ENCODE data around the gene MAD1L1.

The MAD1L1 gene

DNA sequence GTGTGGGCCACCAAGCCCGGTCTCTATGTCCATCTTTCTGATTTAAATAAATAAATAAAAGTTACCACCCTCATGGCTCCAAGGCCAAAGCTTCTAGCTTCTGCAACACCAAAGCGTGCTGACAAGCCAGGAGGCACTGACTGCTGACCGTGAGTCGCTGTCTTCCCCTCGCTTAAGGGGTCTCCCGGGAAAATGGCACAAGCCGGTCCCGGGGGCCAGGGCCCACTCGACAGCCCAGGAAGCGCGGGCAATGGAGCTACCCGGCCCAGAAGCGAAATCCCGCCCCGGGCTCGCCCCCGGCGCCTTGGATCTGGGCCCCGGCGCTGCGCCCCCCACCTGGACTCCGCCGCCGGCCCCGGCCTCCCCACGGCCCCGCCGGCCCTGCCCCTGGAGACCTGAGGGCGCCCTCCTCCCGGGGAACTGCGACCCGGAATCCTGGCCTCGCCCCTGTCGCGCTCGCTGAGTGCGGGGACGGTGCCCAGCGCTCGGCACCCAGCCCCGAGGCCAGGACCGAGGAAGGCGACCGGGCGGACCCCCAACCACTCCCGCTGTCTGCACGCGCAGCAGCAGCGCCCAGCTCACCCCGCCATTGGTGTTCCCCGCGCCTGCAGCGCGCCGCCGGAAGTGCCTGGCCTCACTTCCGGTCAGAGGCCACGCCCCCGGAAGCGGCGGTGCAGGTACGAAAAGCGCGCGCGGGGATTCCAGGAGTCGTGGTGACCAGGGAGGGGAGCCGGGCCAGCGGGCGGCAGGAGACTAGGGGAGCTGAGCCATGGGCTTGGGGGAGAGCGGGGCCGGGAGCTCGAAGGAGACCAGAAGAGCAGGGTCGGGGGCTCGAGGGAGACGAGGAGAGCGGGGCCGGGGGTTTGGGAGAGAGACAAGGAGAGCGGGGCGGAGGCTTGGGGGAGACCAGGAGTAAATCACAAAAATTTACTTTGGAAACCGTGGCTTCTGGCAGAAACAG is 9.1 kb upstream of the MAD1L1 start, which contains the start of the genes MRM2 and NUDT1:
Gene MRM2, minus strand, starts transcription at position 626 of the 961 bp plus-strand sequence. Its CDS starts 36 bp downstream, at position 590.
Gene NUDT1, plus strand, starts transcription at position 647 of the 961 bp plus-strand sequence. CDS start 2,349 bp downstream, outside the sequence.
- DNase-seq: peak; percentile 72

DNA sequence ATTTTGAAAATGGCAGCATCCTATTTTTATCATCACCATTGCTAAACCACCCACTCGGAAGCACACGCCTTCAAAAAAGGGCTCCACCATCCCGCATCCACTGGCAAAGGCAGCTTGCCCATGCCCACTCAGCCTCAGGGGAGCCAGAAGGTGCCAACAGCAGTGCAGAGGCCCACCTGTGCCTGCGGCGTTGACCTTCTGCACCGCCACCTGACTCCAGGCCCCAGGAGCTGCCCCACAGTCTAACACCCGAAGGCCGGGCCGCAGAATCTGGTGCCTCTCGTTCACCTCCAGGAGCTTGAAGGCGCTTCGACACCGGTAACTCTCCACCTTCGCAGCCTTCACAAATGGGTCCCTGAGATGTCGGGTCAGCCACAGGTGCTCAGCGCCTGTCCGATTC is 6.5 kb upstream of the MAD1L1 start:
- no peak for DNase-seq

DNA sequence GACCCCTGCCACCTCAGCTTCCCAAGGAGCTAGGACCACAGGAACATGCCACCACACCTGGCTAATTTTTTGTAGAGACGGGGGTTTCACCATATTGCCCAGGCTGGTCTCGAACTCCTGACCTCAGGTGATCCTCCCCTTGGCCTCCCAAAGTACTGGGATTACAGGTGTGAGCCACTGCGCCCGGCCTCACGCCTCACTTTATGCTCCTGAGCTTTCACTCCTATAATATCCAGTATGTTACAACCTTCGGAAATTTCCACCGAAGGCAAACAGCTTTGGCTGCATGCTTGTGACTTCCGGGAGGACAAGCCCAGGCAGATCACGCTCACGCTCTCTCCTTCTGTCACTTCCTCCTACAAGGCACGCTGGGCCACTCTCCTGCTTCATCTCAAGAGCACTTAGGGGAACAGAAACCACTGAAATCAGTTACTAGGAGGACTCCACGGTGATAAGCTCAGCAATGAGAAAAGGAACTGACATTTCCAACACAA is 4.4 kb upstream of the MAD1L1 start:
- DNase-seq: no peak

DNA sequence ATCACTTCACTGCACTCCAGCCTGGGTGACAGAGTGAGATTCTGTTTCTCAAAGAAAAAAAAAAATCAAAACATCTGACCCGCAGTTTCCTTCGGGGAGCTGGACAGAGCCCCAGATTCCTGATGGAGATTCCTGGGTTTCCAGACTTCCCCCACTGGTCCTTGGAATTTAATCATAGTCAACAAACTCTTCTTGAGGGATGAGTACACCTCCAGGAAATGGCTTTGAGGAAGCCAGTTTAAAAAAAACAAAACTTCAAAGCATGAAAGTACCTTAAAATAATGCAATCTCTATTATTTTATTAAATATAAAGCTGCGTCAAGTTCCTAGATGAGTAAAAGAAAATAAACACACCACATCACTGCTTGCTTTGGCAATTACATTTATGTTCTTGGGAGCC is 1.2 kb upstream of the MAD1L1 start:
- no peak for DNase-seq

DNA sequence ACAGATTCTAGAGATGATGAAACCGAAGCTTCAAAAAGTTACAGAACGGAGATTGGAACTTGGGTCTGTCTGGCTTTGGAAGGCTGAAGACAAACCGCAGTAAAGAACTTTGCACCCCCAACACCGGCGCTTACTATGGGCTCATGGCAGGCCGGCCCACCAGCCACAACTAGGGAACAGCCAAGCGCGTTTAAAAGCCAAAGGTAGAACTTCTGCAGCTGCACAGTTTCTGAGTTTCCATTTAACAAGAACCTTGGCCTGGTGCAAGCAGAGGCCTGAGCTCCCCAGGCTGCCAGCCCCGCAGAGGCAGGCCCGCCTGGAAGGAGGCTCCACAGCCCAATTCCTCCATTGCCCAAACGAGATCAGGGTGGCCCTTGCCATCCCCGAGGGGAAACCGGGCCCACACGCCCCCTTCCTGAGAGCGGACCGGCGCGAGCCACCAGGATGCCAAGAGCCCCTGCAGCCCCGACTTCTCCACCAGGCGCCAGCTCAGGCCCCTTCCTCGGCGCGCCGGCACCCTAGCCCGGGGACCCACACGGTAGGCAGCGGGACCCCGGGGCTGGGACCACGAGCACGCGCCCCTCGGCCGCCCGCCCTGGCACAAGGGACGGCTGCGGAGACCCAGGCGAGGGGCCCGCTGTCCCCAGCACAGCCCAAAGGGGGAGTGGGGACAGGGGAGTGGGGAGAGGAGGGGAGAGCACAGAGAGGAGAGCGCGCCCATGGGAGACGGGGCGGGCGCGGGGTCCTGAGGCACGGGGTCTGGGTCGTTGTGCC is 566 bp downstream of the MAD1L1 start:
- DNase-seq: no peak

DNA sequence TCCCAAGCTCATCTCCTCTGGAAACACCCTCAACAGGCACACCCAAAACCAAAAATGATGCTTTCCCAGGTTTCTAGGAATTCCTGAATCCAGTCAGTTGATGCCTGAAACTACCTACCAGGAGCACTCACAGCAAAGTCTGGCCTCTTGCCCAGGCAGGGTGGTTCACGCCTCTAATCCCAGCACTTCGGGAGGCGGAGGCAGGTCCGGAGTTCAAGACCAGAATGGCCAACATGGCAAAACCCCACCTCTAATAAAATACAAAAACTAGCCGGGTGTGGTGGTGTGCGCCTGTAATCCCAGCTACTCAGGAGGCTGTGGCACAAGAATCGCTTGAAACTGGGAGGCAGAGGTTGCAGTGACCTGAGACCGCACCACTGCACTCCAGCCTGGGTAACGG is 1.9 kb downstream of the MAD1L1 start:
- DNase-seq: no peak

DNA sequence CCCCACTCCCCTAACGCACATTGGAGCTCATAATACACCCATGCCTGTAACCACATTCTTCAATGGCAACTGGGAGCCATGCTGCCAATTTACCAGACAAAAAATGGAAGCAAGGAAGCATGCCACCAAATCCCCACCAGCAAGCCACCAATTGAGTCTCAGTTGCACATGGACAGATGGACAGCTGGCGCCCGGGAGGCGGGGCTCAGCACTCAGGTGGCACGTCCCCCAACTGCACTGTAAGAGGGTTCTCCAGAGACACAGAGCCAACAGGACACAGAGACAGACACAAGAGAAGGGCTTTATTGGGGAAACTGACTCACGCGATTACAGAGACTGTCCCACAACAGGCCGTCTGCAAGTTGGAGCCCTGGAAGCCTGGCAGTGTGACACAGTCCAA is 2.5 kb downstream of the MAD1L1 start:
- DNase-seq: no peak

DNA sequence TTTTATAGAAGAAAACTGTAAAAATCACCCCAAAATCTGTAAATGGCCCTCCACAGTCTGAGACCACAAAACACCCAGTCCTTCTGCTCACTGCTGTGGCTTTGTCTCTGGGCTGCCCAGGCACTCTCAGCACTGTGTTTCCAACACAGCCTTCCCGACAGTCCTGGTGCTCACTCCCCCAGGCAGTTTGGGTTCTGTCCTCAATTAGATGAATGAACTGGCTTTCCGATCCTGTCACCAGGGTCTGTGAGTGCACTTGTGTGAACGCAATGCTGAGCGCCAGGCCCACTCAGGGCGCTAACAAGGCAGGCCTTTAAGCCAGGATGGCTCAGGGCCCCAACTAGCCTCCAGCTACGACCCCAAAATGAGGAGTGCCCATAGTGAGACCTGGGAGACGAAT is 3.3 kb downstream of the MAD1L1 start:
- DNase-seq: no peak

DNA sequence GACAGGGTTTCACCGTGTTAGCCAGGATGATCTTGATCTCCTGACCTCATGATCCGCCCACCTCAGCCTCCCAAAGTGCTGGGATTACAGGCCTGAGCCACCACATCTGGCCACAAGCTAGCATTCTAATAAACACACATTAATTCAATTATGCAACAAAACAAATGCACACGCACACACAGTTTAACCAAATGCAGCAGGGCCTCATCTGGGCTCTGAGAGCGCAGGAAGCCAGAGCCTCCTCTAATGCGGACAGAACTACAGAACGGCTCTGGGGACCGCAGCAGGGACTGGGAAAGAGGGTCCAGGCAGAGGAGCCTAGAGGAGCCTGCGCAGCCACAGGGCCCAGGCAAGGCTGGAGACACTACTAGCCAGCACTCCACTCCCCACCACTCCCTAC is 3.8 kb downstream of the MAD1L1 start:
- no peak for DNase-seq

DNA sequence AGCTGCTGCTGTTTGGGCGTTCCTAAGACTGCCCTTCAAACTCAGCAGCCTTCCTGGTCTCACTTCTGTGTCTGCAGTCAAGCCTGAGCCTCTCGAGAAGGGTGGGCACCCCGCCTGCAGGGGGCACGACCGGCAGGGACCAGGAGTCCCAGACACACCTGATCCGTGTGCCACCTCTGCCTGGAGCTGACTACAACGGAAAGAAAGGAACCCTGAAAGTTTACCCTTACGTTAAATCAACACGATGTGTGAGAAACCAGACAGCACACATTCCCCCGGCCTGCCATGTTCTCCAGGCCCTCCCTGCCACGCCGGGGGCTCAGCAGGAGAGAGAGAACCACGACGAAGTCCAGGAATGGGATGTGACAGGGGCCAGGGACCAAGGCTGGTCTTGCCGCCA is 5.0 kb downstream of the MAD1L1 start:
- DNase-seq: no peak

DNA sequence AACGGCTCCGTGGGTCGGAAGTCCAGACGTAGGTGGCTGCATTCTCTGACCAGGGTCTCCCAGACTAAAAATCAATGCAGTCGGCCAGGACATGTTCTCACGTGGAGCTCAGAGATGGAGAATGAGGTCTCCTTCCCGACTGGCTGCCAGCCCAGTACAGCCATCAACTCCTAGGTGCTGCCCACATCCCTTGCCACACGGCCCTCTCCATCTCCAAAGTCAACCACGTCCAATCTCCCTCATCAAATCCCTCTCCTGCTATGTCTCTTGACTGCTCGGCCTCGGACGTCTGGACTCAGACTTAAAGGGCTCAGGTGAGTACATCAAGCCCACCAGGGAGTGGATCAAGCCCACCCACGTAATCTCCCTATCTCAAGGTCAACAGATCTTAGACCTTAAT is 6.9 kb downstream of the MAD1L1 start:
- no peak for DNase-seq

DNA sequence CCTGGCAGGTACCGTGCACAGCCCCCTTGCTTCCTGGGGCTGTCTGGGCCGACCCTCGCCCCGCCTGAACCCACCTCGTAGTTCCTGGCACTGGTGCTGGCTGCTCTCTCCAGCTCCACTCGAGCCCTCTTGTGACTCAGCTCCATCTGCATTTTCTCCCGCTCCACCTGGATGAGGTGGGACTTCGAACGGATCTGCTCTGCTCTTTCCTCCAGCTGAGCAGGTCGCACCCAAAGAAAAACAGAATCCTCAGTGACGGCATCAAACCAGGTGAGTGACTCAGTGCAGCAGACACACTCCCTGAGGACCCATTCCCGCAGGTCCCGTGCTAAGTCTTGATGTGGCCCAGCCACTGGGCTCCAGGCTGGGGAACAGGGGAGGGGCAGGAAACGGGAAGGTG is 7.4 kb downstream of the MAD1L1 start:
- no peak for DNase-seq

DNA sequence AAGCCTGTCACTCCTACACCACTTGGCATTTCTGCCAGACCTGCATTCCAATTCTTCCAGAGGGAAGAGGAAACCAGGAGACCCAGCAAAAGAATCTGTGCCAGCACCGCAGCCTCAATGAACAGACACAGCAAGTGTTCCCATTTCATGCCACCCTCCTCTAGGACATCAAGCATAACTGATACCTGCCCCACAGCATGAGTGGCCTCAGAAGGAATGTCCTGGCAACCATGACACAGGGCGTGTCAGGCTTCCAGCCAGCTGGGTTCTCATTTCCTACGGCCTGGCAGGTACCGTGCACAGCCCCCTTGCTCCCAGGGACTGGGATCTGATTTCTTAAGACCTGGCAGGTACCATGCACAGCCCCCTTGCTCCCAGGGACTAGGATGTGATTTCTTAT is 7.8 kb downstream of the MAD1L1 start:
- DNase-seq: no peak

DNA sequence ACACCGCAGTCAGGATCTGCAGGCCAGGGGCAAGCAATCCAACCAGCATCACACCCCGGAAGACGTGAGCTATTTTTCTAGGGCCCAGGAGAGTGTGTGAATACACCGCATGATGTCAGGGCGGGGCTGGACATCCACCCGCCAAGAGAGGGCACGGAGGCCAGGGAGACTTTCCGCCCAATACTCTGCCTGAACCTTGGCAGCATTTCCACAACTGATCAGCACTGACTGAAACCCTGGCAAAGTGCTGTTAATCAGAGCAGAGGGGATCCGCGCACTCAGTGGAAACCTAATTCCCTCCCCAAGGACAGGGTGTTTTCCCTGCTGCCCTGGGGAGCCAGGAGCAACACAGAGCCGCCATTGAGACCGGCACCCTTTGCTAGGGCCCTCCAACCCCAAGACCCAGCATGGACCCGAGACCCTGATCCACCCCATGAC is 8.2 kb downstream of the MAD1L1 start:
- no peak for DNase-seq

DNA sequence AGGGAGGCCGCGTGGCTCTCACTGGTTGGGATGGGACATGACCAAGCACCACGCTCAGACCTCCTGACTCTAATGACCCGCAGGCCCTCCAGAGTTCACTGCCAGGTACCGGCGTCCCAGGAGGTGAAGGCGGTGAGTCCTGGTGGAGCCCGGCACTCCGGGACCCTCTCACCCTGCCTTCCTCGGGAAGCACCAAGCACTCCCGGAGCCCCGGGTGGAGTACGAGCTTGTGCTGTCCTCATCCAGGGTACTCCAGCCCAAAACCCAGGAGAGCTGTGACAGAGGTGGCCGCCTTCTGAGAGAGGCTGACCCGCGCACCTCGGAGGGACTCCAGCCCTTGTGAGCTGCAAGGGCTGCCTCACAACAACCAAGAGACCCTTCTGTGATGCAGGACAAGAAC is 9.4 kb downstream of the MAD1L1 start:
- DNase-seq: no peak

DNA sequence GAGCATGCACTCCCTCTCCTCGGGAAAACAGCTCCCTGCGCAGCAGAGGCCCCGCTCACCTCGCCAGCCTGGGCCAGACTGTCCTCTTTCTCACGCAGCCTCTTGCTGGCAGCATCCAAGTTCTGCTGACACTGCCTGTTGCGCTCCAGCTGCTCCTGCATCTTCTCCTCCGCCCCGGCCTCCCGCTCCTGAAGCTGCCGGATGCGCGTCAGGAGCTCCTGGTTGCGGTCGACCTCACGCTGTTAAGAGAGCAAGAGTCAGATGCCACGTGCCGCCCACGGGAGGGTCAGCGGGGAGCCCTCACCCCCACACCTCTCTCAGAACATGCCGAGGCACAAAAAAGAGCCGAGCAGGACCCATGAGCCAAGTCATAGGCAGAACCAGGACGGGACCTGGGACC is 10.2 kb downstream of the MAD1L1 start:
- DNase-seq: no peak

DNA sequence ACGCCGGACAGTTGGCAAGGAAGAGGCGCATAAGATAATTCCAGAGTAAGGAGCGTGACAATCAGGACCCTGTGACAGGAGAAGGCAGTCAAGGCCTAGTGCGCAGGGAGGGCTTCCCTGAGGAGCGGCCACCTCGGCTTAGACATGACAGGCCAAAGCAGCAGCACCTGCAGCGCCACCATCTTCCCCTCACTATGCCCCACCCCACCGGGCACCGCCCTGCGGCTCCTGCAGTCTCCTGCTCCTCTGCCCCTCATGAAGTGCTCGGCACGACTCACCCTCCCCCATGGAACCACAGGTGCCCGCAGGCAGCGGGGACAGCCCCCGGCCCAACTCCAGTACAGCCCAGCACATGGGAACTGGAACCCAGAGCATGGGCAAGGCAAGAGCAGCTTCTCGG is 11.8 kb downstream of the MAD1L1 start:
- DNase-seq: no peak

DNA sequence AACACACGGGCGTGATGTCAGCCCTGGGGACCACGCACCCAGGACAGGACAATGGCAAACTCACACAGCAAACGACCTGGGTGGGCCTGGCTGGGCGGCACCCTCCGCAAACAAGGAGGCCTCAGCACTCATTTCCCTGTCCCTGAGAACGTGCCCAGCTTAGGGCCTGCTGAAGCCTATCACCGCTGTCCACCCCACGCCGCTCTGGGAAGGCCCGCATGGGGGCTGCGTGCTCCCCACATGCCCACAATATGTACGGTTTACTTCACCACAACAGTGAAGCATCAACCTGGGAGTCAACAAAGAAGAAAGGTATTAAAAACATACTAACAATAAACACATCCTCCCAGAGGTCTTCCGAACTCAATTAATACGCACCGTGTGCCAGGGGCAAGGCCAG is 12.2 kb downstream of the MAD1L1 start:
- no peak for DNase-seq

DNA sequence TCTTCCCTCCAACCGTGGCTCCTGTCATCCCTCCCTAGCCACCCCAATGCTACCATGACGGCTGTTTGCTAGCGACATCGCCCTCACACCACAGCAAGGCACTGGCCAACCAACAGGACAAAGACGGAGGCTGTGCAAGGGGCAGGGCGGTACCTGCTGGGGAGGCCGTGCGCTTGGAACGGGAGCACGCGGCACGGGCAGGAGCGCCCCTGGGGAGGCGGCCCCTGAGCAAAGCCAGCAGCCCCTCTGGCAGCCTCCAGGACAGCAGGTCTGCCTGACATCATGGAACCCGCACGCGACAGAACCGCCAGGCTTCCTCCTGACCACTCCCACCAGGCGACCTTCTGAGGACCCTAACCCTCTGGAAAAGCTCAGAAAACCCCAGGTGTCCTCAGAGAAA is 12.7 kb downstream of the MAD1L1 start:
- no peak for DNase-seq

DNA sequence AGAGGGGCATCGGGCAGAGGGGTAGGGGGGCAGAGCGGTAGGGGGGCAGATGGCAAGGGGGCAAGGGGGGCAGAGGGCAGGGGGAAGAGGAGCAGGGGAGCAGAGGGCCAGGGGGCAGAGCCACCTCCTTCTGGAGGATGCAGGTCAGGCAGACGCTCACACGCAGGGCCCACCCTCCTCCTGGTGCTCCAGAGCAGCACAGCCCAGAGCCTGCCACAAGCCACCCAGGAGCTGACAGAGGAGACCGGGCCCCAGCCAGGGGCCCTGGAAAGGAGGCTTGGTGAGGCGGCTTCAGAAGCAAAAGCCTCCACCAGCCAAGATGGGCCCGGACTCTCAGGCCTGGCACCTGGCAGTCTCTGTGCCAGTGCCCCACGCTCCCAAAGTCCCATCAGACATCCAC is 13.1 kb downstream of the MAD1L1 start:
- no peak for DNase-seq

DNA sequence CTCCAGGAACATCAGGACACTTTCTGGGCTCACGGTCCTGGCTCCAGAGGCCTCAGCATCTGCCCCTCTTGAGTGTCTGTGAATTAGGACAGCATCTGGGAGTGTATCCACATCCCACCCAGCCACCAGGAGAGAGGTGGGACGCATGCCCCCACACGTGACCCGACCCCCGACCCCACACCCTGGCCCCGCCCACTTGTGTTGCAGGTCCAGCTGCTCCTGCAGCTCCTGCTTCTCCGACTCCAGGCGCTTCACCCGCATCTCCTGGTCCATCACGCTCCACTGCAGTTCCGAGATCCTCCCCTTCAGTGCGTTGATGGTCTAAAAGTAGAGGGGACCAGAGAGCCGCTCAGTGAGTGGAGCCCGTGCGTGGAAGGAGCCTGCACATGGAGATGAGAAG is 13.6 kb downstream of the MAD1L1 start:
- no peak for DNase-seq

DNA sequence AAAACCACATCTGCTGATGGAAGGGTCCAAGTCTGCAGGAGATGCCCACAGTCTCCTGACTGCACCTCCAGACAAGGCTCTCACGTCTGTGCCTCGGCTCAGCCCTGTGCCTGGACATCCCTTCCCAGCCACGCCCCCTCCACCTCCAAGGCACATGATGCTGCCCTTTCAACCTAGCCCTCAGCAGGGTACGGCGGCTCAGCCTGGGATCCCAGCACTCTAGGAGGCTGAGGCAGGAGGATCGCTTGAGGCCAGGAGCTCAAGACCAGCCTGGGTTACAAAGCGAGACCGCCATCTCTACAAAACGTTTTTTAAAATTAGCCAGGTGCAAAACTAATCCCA is 14.3 kb downstream of the MAD1L1 start:
- DNase-seq: no peak

DNA sequence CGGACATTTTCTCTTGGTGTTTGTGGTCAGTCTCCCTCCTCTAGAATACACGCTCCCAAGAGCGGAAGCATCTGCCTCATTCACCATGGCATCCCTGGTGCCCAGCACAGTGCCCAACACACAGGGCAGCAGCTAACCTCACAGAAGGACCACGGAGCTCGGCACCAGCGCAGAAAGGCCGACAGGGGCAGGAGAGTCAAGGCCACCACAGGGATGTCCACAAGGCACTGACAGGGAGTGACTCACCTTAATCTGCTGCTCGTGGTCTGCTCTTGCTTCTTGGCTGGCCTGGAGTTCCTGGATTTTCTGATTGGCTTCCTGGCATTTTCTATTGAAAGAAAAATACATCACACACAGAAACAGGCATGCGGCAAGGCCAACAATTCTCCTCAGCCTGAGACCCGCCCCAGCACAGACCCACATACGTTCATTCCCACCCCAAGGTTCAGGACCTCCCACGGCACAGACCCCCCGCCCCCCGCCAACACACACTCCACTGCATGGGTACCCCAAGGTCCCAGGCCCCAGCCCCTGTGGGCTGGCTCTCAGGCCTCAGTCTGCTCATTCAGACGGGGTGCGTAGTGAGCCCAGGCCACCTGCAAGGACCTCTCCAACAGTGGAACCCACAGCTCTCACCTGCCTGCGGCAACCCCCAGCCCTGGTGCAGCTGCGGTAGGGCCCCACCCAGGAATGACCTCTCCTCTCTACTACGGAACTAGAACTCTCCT is 14.9 kb downstream of the MAD1L1 start:
- DNase-seq: no peak

Measured in kidney glomerular epithelial cell (primary cell).